HEK293 (cell line): Measurements from ENCODE around the gene CPNE4.

Source experiments
- CTCF ChIA-PET: fragments of 350-600 bp; formaldehyde crosslinking; extraction: SDS; loops from one replicate; lab custom pipeline; 2021; ENCODE audit warnings: antibody characterized with exemption; lab: Yijun Ruan, JAX
- POLR2A ChIA-PET: fragments of 300-600 bp; formaldehyde crosslinking; extraction: SDS; loops from one replicate; lab custom pipeline; 2020; ENCODE audit warnings: antibody characterized with exemption, inconsistent platforms; lab: Yijun Ruan, JAX
- H3K27ac ChIP-seq: fragments of 200-500 bp; sonication (Bioruptor generic); 2 replicates; pipeline ENCODE4 v1.5.1; 2014; ENCODE audit warnings: low read depth, low read length, control low read depth, inconsistent platforms; ENCODE audit errors: extremely low read depth
- H3K36me3 ChIP-seq, 2 experiments: fragments of 200-500 bp in 1 of 2; sonication (Bioruptor generic) in 1 of 2; 1 replicate in 1 of 2; 2 replicates in 1 of 2; pipeline ENCODE4 v1.5.1; 2014 to 2017; ENCODE audit warnings: inconsistent platforms in 2 of 2, low read length in 2 of 2; ENCODE audit not compliant: control insufficient read depth in 2 of 2, insufficient read depth in 1 of 2
- H3K4me1 ChIP-seq: fragments of 200-500 bp; sonication (Bioruptor generic); 2 replicates; pipeline ENCODE4 v1.5.1; 2014; ENCODE audit warnings: mild to moderate bottlenecking, low read length, inconsistent platforms; ENCODE audit not compliant: control insufficient read depth, insufficient read depth
- H3K4me3 ChIP-seq: 2 replicates; pipeline ENCODE4 v1.5.1; 2011; ENCODE audit warnings: low read depth, mild to moderate bottlenecking, control low read depth, low read length, moderate library complexity
- H3K9me3 ChIP-seq: fragments of 200-500 bp; sonication (Bioruptor generic); 2 replicates; pipeline ENCODE4 v1.5.1; 2014; ENCODE audit warnings: low read depth, low read length, inconsistent platforms; ENCODE audit not compliant: control insufficient read depth, insufficient read depth
- BCL11B ChIP-seq: fragments of 450-650 bp; formaldehyde crosslinking; IDR thresholded peaks from 2 replicates; pipeline ENCODE4 v1.5.1; 2016; ENCODE audit warnings: low read depth, missing biosample characterization, missing genetic modification characterization
- FEZF1 ChIP-seq: fragments of 450-650 bp; formaldehyde crosslinking; IDR thresholded peaks from 2 replicates; pipeline ENCODE4 v1.5.1; 2016; ENCODE audit warnings: missing biosample characterization, missing genetic modification characterization
- GFI1B ChIP-seq: fragments of 450-650 bp; formaldehyde crosslinking; IDR thresholded peaks from 2 replicates; pipeline ENCODE4 v1.5.1; 2016; ENCODE audit warnings: missing biosample characterization, missing genetic modification characterization
- GLIS2 ChIP-seq: fragments of 450-650 bp; formaldehyde crosslinking; IDR thresholded peaks from 2 replicates; pipeline ENCODE4 v1.5.1; 2016; ENCODE audit warnings: missing biosample characterization, missing genetic modification characterization
- REPIN1 ChIP-seq: fragments of 450-650 bp; formaldehyde crosslinking; IDR thresholded peaks from 2 replicates; pipeline ENCODE4 v1.5.1; 2017; ENCODE audit warnings: missing biosample characterization, missing genetic modification characterization, low read depth
- YY1 ChIP-seq: fragments of 450-650 bp; formaldehyde crosslinking; IDR thresholded peaks from 2 replicates; pipeline ENCODE4 v1.5.1; 2018; ENCODE audit warnings: missing biosample characterization, missing genetic modification characterization
- ZBTB20 ChIP-seq: fragments of 450-650 bp; formaldehyde crosslinking; IDR thresholded peaks from 2 replicates; pipeline ENCODE4 v1.5.1; 2016; ENCODE audit warnings: missing biosample characterization, missing genetic modification characterization
- ZBTB48 ChIP-seq: fragments of 450-650 bp; formaldehyde crosslinking; IDR thresholded peaks from 2 replicates; pipeline ENCODE4 v1.5.1; 2016; ENCODE audit warnings: missing biosample characterization, missing genetic modification characterization
- ZNF132 ChIP-seq: fragments of 450-650 bp; formaldehyde crosslinking; IDR thresholded peaks from 2 replicates; pipeline ENCODE4 v1.5.1; 2017; ENCODE audit warnings: missing biosample characterization, missing genetic modification characterization, borderline replicate concordance
- ZNF138 ChIP-seq: fragments of 450-650 bp; formaldehyde crosslinking; IDR thresholded peaks from 2 replicates; pipeline ENCODE4 v1.5.1; 2016; ENCODE audit warnings: missing biosample characterization, missing genetic modification characterization, borderline replicate concordance
- ZNF16 ChIP-seq: fragments of 450-650 bp; formaldehyde crosslinking; IDR thresholded peaks from 2 replicates; pipeline ENCODE4 v1.5.1; 2016; ENCODE audit warnings: low read depth, missing biosample characterization, missing genetic modification characterization
- ZNF169 ChIP-seq: fragments of 450-650 bp; formaldehyde crosslinking; IDR thresholded peaks from 2 replicates; pipeline ENCODE4 v1.5.1; 2016; ENCODE audit warnings: missing biosample characterization, missing genetic modification characterization
- ZNF24 ChIP-seq: fragments of 450-650 bp; formaldehyde crosslinking; IDR thresholded peaks from 2 replicates; pipeline ENCODE4 v1.5.1; 2016; ENCODE audit warnings: missing biosample characterization, missing genetic modification characterization
- ZNF394 ChIP-seq: fragments of 450-650 bp; formaldehyde crosslinking; IDR thresholded peaks from 2 replicates; pipeline ENCODE4 v1.5.1; 2016; ENCODE audit warnings: missing biosample characterization, missing genetic modification characterization, mild to moderate bottlenecking, moderate library complexity, borderline replicate concordance
- ZNF404 ChIP-seq: fragments of 450-650 bp; formaldehyde crosslinking; IDR thresholded peaks from 2 replicates; pipeline ENCODE4 v1.5.1; 2017; ENCODE audit warnings: missing biosample characterization, missing genetic modification characterization
- ZNF555 ChIP-seq: fragments of 450-650 bp; formaldehyde crosslinking; conservative IDR thresholded peaks from 2 replicates; pipeline ENCODE4 v1.5.1; 2017; ENCODE audit warnings: missing biosample characterization, mild to moderate bottlenecking, missing genetic modification characterization, inconsistent platforms
- ZNF600 ChIP-seq: fragments of 450-650 bp; formaldehyde crosslinking; IDR thresholded peaks from 2 replicates; pipeline ENCODE4 v1.5.1; 2016; ENCODE audit warnings: missing biosample characterization, missing genetic modification characterization
- ZNF658 ChIP-seq: fragments of 450-650 bp; formaldehyde crosslinking; IDR thresholded peaks from 2 replicates; pipeline ENCODE4; 2016; ENCODE audit warnings: missing biosample characterization, missing genetic modification characterization
- ZNF660 ChIP-seq: fragments of 450-650 bp; IDR thresholded peaks from 2 replicates; pipeline ENCODE4 v1.5.1; 2018; ENCODE audit warnings: missing biosample characterization, mild to moderate bottlenecking, missing genetic modification characterization
- ZNF792 ChIP-seq: fragments of 450-650 bp; formaldehyde crosslinking; IDR thresholded peaks from 2 replicates; pipeline ENCODE4 v1.5.1; 2016; ENCODE audit warnings: missing biosample characterization, missing genetic modification characterization
- ZNF837 ChIP-seq: fragments of 450-650 bp; formaldehyde crosslinking; IDR thresholded peaks from 2 replicates; pipeline ENCODE4 v1.5.1; 2016; ENCODE audit warnings: missing biosample characterization, missing genetic modification characterization
- TF ChIP-seq, protein P1 (sequence below): fragments of 450-650 bp; formaldehyde crosslinking; IDR thresholded peaks from 2 replicates; pipeline ENCODE4 v1.5.1; 2016; ENCODE audit warnings: missing biosample characterization, missing genetic modification characterization
- TF ChIP-seq, protein P2 (sequence below): fragments of 450-650 bp; formaldehyde crosslinking; IDR thresholded peaks from 2 replicates; pipeline ENCODE4 v1.5.1; 2016; ENCODE audit warnings: missing biosample characterization, missing genetic modification characterization, low read depth
- TF ChIP-seq, protein P3 (sequence below): fragments of 450-650 bp; formaldehyde crosslinking; IDR thresholded peaks from 2 replicates; pipeline ENCODE4 v1.5.1; 2017; ENCODE audit warnings: missing biosample characterization, missing genetic modification characterization
- TF ChIP-seq, protein P4 (sequence below): fragments of 450-650 bp; formaldehyde crosslinking; IDR thresholded peaks from 2 replicates; pipeline ENCODE4 v1.5.1; 2016; ENCODE audit warnings: missing biosample characterization, missing genetic modification characterization
- TF ChIP-seq, protein P5 (sequence below): fragments of 450-650 bp; formaldehyde crosslinking; IDR thresholded peaks from 2 replicates; pipeline ENCODE4 v1.5.0; 2017; ENCODE audit warnings: missing biosample characterization, missing genetic modification characterization, borderline replicate concordance

The CPNE4 gene

DNA sequence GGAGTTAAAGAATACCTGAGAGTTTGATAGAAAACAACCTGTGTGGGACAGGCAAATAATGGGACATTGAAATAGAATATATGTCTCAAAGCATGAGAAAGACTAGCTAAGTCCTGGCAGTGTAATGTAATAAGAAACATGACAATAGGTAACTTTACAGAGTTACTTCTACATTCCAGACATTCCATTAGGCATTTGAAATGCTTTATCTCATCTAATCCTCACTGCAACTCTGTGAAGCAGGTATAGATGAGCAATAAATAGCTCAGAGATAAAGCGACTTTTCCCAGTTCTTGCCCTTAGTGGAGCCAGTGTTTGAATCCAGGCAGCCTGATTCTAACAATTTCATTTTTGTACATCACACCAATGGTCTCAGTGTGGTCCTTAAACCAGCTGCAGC lies 76.8 kb downstream of the CPNE4 start (continued):
- TF ChIP-seq ZNF600: no peak
- TF ChIP-seq ZNF132 (tag by site-specific recombination): no peak
- no peak for TF ChIP-seq ZNF16 (tag by site-specific recombination)
- no peak for TF ChIP-seq ZNF138 (tag by site-specific recombination)
- TF ChIP-seq ZNF24 (tag by site-specific recombination): no peak
- no peak for TF ChIP-seq ZNF555
- TF ChIP-seq BCL11B (tag by site-specific recombination): no peak
- no peak for TF ChIP-seq ZNF169
- TF ChIP-seq ZNF660 (tag by site-specific recombination): no peak
- TF ChIP-seq, protein P1, sequence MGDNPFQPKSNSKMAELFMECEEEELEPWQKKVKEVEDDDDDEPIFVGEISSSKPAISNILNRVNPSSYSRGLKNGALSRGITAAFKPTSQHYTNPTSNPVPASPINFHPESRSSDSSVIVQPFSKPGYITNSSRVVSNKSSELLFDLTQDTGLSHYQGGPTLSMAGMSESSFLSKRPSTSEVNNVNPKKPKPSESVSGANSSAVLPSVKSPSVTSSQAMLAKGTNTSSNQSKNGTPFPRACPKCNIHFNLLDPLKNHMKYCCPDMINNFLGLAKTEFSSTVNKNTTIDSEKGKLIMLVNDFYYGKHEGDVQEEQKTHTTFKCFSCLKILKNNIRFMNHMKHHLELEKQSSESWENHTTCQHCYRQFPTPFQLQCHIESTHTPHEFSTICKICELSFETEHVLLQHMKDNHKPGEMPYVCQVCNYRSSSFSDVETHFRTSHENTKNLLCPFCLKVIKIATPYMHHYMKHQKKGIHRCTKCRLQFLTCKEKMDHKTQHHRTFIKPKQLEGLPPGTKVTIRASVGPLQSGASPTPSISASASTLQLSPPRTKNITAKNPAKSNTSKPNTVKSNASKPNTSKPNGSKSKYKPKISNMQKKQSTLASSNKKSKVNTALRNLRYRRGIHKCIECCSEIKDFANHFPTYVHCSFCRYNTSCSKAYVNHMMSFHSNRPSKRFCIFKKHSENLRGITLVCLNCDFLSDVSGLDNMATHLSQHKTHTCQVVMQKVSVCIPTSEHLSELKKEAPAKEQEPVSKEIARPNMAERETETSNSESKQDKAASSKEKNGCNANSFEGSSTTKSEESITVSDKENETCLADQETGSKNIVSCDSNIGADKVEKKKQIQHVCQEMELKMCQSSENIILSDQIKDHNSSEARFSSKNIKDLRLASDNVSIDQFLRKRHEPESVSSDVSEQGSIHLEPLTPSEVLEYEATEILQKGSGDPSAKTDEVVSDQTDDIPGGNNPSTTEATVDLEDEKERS: no peak

DNA sequence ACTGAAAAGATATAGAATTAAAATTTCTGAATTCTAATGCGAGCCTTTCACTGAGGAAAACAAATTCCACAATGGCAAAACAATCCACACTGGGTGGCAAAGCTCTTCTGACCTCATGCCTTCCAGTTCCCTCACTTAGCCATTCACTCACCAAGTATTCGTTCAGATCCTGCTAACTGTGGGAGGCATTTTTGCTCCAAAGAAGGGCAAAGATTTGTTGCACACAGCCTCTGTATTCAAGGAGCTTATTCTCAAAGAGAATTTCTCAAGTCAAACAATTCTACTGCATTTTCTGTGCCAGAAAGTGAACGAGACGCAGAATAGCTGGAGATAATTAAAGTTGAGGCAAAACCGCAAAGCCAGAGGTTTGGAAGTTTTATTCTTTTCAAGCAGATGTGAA lies 77.3 kb downstream of the CPNE4 start:
- Histone ChIP-seq H3K27ac (no peak overlapping the region), H3K4me1 (no peaks in the 10 kb centered on the region), H3K4me3 (no peak overlapping the region), H3K36me3 (no peaks in the 10 kb centered on the region), H3K9me3 (no peaks in the 10 kb centered on the region)
- ChIA-PET CTCF (interaction anchor here (0.5 to 0.6 kb wide), 2 partner anchors 23 to 391 kb away, joined by 3 to 4 read pairs; no protein-coding TSS in a partner anchor), POLR2A (interaction anchor here (0.8 kb wide), 1 partner anchor 8 kb away, joined by 3 read pairs; no protein-coding TSS in a partner anchor)
- no peak for TF ChIP-seq ZNF658
- TF ChIP-seq GFI1B (tag by site-specific recombination): no peak
- no peak for TF ChIP-seq ZBTB20 (tag by site-specific recombination)
- TF ChIP-seq YY1: no peak
- TF ChIP-seq REPIN1 (tag by site-specific recombination): no peak
- TF ChIP-seq, protein P2, sequence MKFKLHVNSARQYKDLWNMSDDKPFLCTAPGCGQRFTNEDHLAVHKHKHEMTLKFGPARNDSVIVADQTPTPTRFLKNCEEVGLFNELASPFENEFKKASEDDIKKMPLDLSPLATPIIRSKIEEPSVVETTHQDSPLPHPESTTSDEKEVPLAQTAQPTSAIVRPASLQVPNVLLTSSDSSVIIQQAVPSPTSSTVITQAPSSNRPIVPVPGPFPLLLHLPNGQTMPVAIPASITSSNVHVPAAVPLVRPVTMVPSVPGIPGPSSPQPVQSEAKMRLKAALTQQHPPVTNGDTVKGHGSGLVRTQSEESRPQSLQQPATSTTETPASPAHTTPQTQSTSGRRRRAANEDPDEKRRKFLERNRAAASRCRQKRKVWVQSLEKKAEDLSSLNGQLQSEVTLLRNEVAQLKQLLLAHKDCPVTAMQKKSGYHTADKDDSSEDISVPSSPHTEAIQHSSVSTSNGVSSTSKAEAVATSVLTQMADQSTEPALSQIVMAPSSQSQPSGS (tag by site-specific recombination): no peak
- no peak for TF ChIP-seq ZBTB48
- TF ChIP-seq GLIS2 (tag by site-specific recombination): no peak
- TF ChIP-seq ZNF394 (tag by site-specific recombination): no peak
- TF ChIP-seq, protein P3, sequence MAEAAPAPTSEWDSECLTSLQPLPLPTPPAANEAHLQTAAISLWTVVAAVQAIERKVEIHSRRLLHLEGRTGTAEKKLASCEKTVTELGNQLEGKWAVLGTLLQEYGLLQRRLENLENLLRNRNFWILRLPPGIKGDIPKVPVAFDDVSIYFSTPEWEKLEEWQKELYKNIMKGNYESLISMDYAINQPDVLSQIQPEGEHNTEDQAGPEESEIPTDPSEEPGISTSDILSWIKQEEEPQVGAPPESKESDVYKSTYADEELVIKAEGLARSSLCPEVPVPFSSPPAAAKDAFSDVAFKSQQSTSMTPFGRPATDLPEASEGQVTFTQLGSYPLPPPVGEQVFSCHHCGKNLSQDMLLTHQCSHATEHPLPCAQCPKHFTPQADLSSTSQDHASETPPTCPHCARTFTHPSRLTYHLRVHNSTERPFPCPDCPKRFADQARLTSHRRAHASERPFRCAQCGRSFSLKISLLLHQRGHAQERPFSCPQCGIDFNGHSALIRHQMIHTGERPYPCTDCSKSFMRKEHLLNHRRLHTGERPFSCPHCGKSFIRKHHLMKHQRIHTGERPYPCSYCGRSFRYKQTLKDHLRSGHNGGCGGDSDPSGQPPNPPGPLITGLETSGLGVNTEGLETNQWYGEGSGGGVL (tag by site-specific recombination): no peak
- TF ChIP-seq, protein P4, sequence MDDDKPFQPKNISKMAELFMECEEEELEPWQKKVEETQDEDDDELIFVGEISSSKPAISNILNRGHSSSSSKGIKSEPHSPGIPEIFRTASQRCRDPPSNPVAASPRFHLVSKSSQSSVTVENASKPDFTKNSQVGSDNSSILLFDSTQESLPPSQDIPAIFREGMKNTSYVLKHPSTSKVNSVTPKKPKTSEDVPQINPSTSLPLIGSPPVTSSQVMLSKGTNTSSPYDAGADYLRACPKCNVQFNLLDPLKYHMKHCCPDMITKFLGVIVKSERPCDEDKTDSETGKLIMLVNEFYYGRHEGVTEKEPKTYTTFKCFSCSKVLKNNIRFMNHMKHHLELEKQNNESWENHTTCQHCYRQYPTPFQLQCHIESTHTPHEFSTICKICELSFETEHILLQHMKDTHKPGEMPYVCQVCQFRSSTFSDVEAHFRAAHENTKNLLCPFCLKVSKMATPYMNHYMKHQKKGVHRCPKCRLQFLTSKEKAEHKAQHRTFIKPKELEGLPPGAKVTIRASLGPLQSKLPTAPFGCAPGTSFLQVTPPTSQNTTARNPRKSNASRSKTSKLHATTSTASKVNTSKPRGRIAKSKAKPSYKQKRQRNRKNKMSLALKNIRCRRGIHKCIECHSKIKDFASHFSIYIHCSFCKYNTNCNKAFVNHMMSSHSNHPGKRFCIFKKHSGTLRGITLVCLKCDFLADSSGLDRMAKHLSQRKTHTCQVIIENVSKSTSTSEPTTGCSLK (tag by site-specific recombination): no peak
- TF ChIP-seq FEZF1 (tag by site-specific recombination): no peak
- no peak for TF ChIP-seq ZNF792 (tag by site-specific recombination)
- TF ChIP-seq, protein P5, sequence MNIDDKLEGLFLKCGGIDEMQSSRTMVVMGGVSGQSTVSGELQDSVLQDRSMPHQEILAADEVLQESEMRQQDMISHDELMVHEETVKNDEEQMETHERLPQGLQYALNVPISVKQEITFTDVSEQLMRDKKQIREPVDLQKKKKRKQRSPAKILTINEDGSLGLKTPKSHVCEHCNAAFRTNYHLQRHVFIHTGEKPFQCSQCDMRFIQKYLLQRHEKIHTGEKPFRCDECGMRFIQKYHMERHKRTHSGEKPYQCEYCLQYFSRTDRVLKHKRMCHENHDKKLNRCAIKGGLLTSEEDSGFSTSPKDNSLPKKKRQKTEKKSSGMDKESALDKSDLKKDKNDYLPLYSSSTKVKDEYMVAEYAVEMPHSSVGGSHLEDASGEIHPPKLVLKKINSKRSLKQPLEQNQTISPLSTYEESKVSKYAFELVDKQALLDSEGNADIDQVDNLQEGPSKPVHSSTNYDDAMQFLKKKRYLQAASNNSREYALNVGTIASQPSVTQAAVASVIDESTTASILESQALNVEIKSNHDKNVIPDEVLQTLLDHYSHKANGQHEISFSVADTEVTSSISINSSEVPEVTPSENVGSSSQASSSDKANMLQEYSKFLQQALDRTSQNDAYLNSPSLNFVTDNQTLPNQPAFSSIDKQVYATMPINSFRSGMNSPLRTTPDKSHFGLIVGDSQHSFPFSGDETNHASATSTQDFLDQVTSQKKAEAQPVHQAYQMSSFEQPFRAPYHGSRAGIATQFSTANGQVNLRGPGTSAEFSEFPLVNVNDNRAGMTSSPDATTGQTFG (tag by site-specific recombination): no peak
- no peak for TF ChIP-seq ZNF837
- TF ChIP-seq ZNF404: no peak
